ENCODE data around the gene ZNF691. TPM values are rescaled to one million over a fixed set of nuclear protein-coding genes. Genes with fewer than 3 reads are reported as not detected.

The ZNF691 gene
- total RNA-seq, 1 donor from 2014 or later = 11.9 TPM

GRCh38 chr1:42833981-42834380 is 12.4 kb upstream of the ZNF691 start:
- DNase-seq = no peak
- H3K9me3 ChIP-seq = no peaks in the 10 kb centered on the region
- no peaks in the 10 kb centered on the region for H3K4me1 ChIP-seq
- peak; percentile 34 to 45 for ATAC-seq
- no peak for TF ChIP-seq CTCF (IDR thresholded peaks at IDR 0.05)
- intact Hi-C loops (cut with DNase I) = no loop called here
- peaks cover 4% of the 10 kb centered on the region for H3K36me3 ChIP-seq
- no peak overlapping the region for H3K27ac ChIP-seq
- no peak overlapping the region for H3K4me3 ChIP-seq
- H3K27me3 ChIP-seq (ENCODE audit: low read depth) = no peaks in the 10 kb centered on the region

- H3K4me3 ChIP-seq = no peak overlapping the region
- ATAC-seq = no peak
- no peaks in the 10 kb centered on the region for H3K9me3 ChIP-seq
- peaks cover 4% of the 10 kb centered on the region for H3K36me3 ChIP-seq
- DNase-seq = no peak
- no peaks in the 10 kb centered on the region for H3K4me1 ChIP-seq
- H3K27me3 ChIP-seq (ENCODE audit: low read depth) = no peaks in the 10 kb centered on the region
- H3K27ac ChIP-seq = no peak overlapping the region
- intact Hi-C loops (cut with DNase I) = no loop called here
- no peak for TF ChIP-seq CTCF (IDR thresholded peaks at IDR 0.05)
Measured at GRCh38 chr1:42834803-42835202, 11.6 kb upstream of the ZNF691 start.

- intact Hi-C loops (cut with DNase I) = no loop called here
- no peak for TF ChIP-seq CTCF (IDR thresholded peaks at IDR 0.05)
- no peaks in the 10 kb centered on the region for H3K9me3 ChIP-seq
- peaks cover 4% of the 10 kb centered on the region for H3K36me3 ChIP-seq
- H3K4me3 ChIP-seq = no peak overlapping the region
- H3K27ac ChIP-seq = no peak overlapping the region
- no peak for DNase-seq
- H3K4me1 ChIP-seq = no peaks in the 10 kb centered on the region
- ATAC-seq = no peak
- H3K27me3 ChIP-seq (ENCODE audit: low read depth) = no peaks in the 10 kb centered on the region
Measured at GRCh38 chr1:42835422-42835821, 11.0 kb upstream of the ZNF691 start.

- DNase-seq = no peak
- TF ChIP-seq CTCF (IDR thresholded peaks at IDR 0.05) = no peak
- ATAC-seq = peak in 1 of 2 donors; percentile 50
- H3K4me3 ChIP-seq = no peak overlapping the region
- peak overlapping the region; percentile 57 for H3K27ac ChIP-seq
- H3K27me3 ChIP-seq (ENCODE audit: low read depth) = no peaks in the 10 kb centered on the region
- no peaks in the 10 kb centered on the region for H3K4me1 ChIP-seq
- intact Hi-C loops (cut with DNase I) = no loop called here
- no peaks in the 10 kb centered on the region for H3K9me3 ChIP-seq
- peaks cover 5% of the 10 kb centered on the region for H3K36me3 ChIP-seq
Measured at GRCh38 chr1:42837709-42838108, 8.7 kb upstream of the ZNF691 start.

- peak; percentile 68 to 79 for ATAC-seq
- Histone ChIP-seq H3K9me3 (no peaks in the 10 kb centered on the region), H3K27me3 (ENCODE audit: low read depth) (no peaks in the 10 kb centered on the region), H3K27ac (peak overlapping the region; percentile 57), H3K4me1 (no peaks in the 10 kb centered on the region), H3K4me3 (no peak overlapping the region), H3K36me3 (peaks cover 10% of the 10 kb centered on the region)
- TF ChIP-seq CTCF (IDR thresholded peaks at IDR 0.05) = no peak
- intact Hi-C loops (cut with DNase I) = no loop called here
- peak; percentile 63 for DNase-seq
Measured at GRCh38 chr1:42838482-42839190, 7.8 kb upstream of the ZNF691 start.
